Endothelial cell of umbilical vein (primary cell): ENCODE measurements around the gene TCF7. TPM values are rescaled to one million over a fixed set of nuclear protein-coding genes. Genes with fewer than 3 reads are reported as not detected.

Experiments used
- BruUV-seq: library from RNA; stranded (reverse); fragments of 400-500 nt; replicated peaks from 2 replicates; lab custom pipeline; 2021; lab: Mats Ljungman, UMichigan
- CTCF ChIA-PET: fragments of 300-600, 350-600 bp; sonication (Branson Sonifier 250); formaldehyde crosslinking; loops from one replicate; lab custom pipeline; 2021; ENCODE audit warnings: antibody characterized with exemption, inconsistent platforms; lab: Charles Lee
- POLR2A ChIA-PET: fragments of 300-600, 350-600 bp; sonication (Branson Sonifier 250); formaldehyde crosslinking; loops from one replicate; lab custom pipeline; 2021; ENCODE audit warnings: antibody characterized with exemption, inconsistent platforms; lab: Charles Lee
- DNase-seq: peaks from one replicate; pipeline ENCODE4 v3.0.0-alpha.2; 2011; ENCODE audit warnings: low read depth, low spot score
- FAIRE-seq: peaks from 2 replicates; lab custom pipeline; 2011; peaks lifted over from hg19 to GRCh38; lab: Jason Lieb, UNC
- H2AFZ ChIP-seq: 2 replicates; pipeline ENCODE4 v1.6.0; 2012; ENCODE audit warnings: low read depth, low read length, control low read depth, inconsistent platforms
- H3K27ac ChIP-seq: 2 replicates; pipeline ENCODE4 v1.5.1; 2011; ENCODE audit warnings: low read depth, mild to moderate bottlenecking, control low read depth, low read length, moderate library complexity; ENCODE audit not compliant: insufficient read depth
- H3K27me3 ChIP-seq, 2 experiments: 2 replicates each; pipeline versions ENCODE4 v1.6.0 to v1.6.1; 2011; ENCODE audit warnings: low read length in 2 of 2, mixed read lengths in 1 of 2; ENCODE audit not compliant: control insufficient read depth in 2 of 2, insufficient read depth in 2 of 2
- H3K36me3 ChIP-seq, 2 experiments: 2 replicates in 1 of 2; 3 replicates in 1 of 2; pipeline ENCODE4 v1.5.1; 2011; ENCODE audit warnings: low read length in 2 of 2, mild to moderate bottlenecking in 1 of 2, moderate library complexity in 1 of 2; ENCODE audit not compliant: control insufficient read depth in 2 of 2, insufficient read depth in 2 of 2; ENCODE audit errors: extremely low read depth in 1 of 2
- H3K4me1 ChIP-seq: 3 replicates; pipeline ENCODE4 v1.5.1; 2011; ENCODE audit warnings: mild to moderate bottlenecking, low read length; ENCODE audit not compliant: control insufficient read depth, insufficient read depth; ENCODE audit errors: extremely low read depth
- H3K4me2 ChIP-seq: 2 replicates; pipeline ENCODE4 v1.6.1; 2011; ENCODE audit warnings: low read length, control low read depth, mixed read lengths; ENCODE audit not compliant: insufficient read depth
- H3K4me3 ChIP-seq, 3 experiments: fragments of 200-600 bp in 1 of 3; sonication (generic), shearing (Covaris generic) in 1 of 3; replicated peaks in 1 of 3; 2 replicates each; pipeline ENCODE4 v1.5.1; 2011 to 2016; ENCODE audit warnings: control low read depth in 3 of 3, low read length in 3 of 3, mild to moderate bottlenecking in 2 of 3, inconsistent platforms in 1 of 3, low read depth in 1 of 3, moderate library complexity in 1 of 3; ENCODE audit not compliant: insufficient read depth in 1 of 3
- H3K79me2 ChIP-seq: 2 replicates; pipeline ENCODE4 v1.6.0; 2012; ENCODE audit warnings: low read length, inconsistent platforms; ENCODE audit not compliant: control insufficient read depth, insufficient read depth
- H3K9ac ChIP-seq: replicated peaks from 2 replicates; pipeline ENCODE3; 2011; ENCODE audit warnings: low read length, control low read depth; ENCODE audit not compliant: insufficient read depth; ENCODE audit errors: extremely low read depth
- H3K9me1 ChIP-seq: replicated peaks from 3 replicates; pipeline ENCODE4 v1.6.0; 2011; ENCODE audit warnings: mild to moderate bottlenecking, low read length; ENCODE audit not compliant: control insufficient read depth, insufficient read depth; ENCODE audit errors: extremely low read depth
- H3K9me3 ChIP-seq: replicated peaks from 2 replicates; pipeline ENCODE4 v1.5.1; 2012; ENCODE audit warnings: low read length, inconsistent platforms; ENCODE audit not compliant: control insufficient read depth, insufficient read depth
- H4K20me1 ChIP-seq: replicated peaks from 2 replicates; pipeline ENCODE3; 2011; ENCODE audit warnings: mild to moderate bottlenecking, low read length; ENCODE audit not compliant: control insufficient read depth, insufficient read depth; ENCODE audit errors: extremely low read depth
- CTCF ChIP-seq, 2 donors: IDR thresholded peaks; 1 replicate in 1 of 2; 2 replicates in 1 of 2; pipeline ENCODE4 v1.5.1; 2011; ENCODE audit warnings: low read length in 2 of 2, mild to moderate bottlenecking in 2 of 2, moderate library complexity in 2 of 2, control low read depth in 1 of 2, inconsistent platforms in 1 of 2, low read depth in 1 of 2; ENCODE audit not compliant: insufficient read depth in 1 of 2; ENCODE audit errors: extremely low read depth in 1 of 2
- FOS ChIP-seq: IDR thresholded peaks from 2 replicates; pipeline ENCODE4 v1.6.1; 2011; ENCODE audit warnings: mild to moderate bottlenecking, low read length, moderate library complexity, borderline replicate concordance; ENCODE audit not compliant: insufficient read depth
- GATA2 ChIP-seq: IDR thresholded peaks from 2 replicates; pipeline ENCODE4 v1.7.0; 2011; ENCODE audit warnings: low read depth, mild to moderate bottlenecking, moderate library complexity, mixed read lengths, low read length; ENCODE audit not compliant: insufficient read length, insufficient read depth
- JUN ChIP-seq: IDR thresholded peaks from 2 replicates; pipeline ENCODE4 v1.6.1; 2011; ENCODE audit warnings: borderline replicate concordance, low read depth; ENCODE audit not compliant: insufficient read length, insufficient read depth
- MAX ChIP-seq: IDR thresholded peaks from 2 replicates; pipeline ENCODE4 v1.6.1; 2011; ENCODE audit not compliant: insufficient read depth, insufficient read length
- MYC ChIP-seq: IDR thresholded peaks from one replicate; pipeline ENCODE4 v1.6.1; 2011; ENCODE audit warnings: mild to moderate bottlenecking, low read depth, low read length
- POLR2A ChIP-seq: IDR thresholded peaks from 2 replicates; pipeline ENCODE4 v1.6.1; 2012; ENCODE audit warnings: low read depth, mild to moderate bottlenecking, control low read depth, low read length
- POLR2AphosphoS5 ChIP-seq: IDR thresholded peaks from 2 replicates; pipeline ENCODE4 v1.6.1; 2012; ENCODE audit warnings: low read depth, mild to moderate bottlenecking, control low read depth, low read length, moderate library complexity; ENCODE audit not compliant: insufficient read depth
- dilution Hi-C: fragments of 300-500 bp; cut with MboI; formaldehyde crosslinking; loops from one replicate; pipeline ENCODE4 v1.15.0; 2019; ENCODE audit warnings: low sequenced_read_pairs; ENCODE audit not compliant: extremely low pct_ligation_motif_present
- intact Hi-C: fragments of 100-400 bp; cut with micrococcal nuclease; formaldehyde crosslinking; loops from one replicate; pipeline ENCODE4 v1.10.0; 2022
- polyA plus RNA-seq, 4 experiments: library from polyadenylated mRNA; depleted of rRNA in 3 of 4; stranded (reverse) in 3 of 4; unstranded in 1 of 4; fragments of >200 nt; gene quantifications; 2 replicates each; pipeline versions ENCODE4 v1.2.1 to v1.2.3, GENCODE V29; 2011 to 2012; ENCODE audit warnings: missing spikeins in 1 of 4
- total RNA-seq: library from RNA; stranded (reverse); gene quantifications from 2 replicates; pipeline ENCODE4 v1.2.3, GENCODE V29; 2021

Gene TCF7
- total and polyA plus RNA-seq, 2 donors (not counting 3 experiments of a cell fraction or from before 2014, with no cell fraction given) = 1.8 to 2.5 TPM

GRCh38 chr5:134098690-134099089 is 15.8 kb upstream of the TCF7 start:
- no peak for FAIRE-seq
- Histone ChIP-seq H2AFZ (no peak overlapping the region), H4K20me1 (no peaks in the 10 kb centered on the region), H3K4me1 (no peaks in the 10 kb centered on the region), H3K9me1 (no peaks in the 10 kb centered on the region), H3K9ac (no peak overlapping the region), H3K36me3 (no peaks in the 10 kb centered on the region), H3K27ac (no peak overlapping the region), H3K4me3 (no peak overlapping the region), H3K27me3 (peaks cover 0 to 7% of the 10 kb centered on the region in 2 experiments), H3K9me3 (no peaks in the 10 kb centered on the region), H3K79me2 (no peaks in the 10 kb centered on the region), H3K4me2 (no peak overlapping the region)
- POLR2A ChIA-PET = no interaction called here
- CTCF ChIA-PET = interaction anchor here (1.4 to 6.7 kb wide), 3 partner anchors 42 to 58 kb away, joined by 3 to 132 read pairs (median 64); no protein-coding TSS in a partner anchor
- dilution Hi-C loops (no loop called here), intact Hi-C loops (no loop called here)
- no TSS peak for BruUV-seq
- TF ChIP-seq FOS (no peak), MYC (no peak), POLR2A (no peak), POLR2AphosphoS5 (no peak), GATA2 (no peak), JUN (no peak), CTCF (IDR thresholded peaks at IDR 0.05; ENCODE audit: extremely low read depth in 1 of 2, insufficient read depth in 1 of 2, low read depth in 1 of 2, low read length in 2 of 2) (no peak), MAX (no peak)
- DNase-seq = no peak
